Raji (cell line): Measurements from ENCODE around the gene MEF2D.
A peak's percentile ranks its signal among the peaks of the same experiment; 100 is the strongest.

Source experiments
- POLR2A ChIP-seq: IDR thresholded peaks from 2 replicates; pipeline ENCODE4 v1.6.1; 2011; ENCODE audit warnings: low read depth, low read length, control low read depth; ENCODE audit not compliant: insufficient read depth

The MEF2D gene

DNA sequence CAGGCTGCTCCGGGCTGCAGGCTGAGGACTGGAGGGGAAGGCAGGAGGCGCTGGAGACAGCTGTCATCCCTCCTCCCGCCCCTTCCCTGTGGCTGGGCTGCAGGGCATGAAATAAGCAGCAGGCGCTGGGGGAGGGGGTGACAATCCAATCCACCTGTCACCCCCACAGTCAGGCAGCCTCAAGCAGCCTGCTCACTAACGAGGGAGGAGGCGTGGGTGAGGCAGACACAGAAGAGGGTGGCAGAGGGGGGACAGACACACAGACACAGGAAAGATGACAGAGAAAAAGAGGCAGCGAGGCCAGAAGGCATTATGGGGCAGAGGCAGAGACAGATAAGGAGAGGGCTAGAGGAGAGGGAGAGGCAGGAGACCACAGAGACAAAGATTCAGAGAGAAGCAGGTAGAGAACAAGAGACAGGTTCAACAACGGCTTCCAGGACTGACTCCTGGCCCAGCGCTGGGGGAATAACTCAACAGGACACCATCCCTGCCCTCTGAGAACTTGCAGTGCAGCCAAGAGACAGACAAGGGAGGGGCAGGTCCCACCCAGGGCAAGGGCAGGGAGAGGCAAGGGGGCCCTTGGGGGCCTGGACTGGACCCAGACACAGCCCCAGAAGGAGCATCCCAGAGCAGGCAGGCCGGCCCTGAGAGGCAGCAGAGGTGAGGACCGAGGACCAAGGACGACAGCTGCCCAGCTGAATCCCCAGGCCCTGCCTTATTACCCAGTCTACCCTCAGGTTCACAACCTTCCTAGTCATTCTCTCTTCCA is 11.2 kb downstream of the MEF2D start:
- TF ChIP-seq POLR2A = 0 out of 2 replicates have a peak, but pooled peaks have one; percentile 17

GRCh38 chr1:156488566-156489165 is 11.9 kb downstream of the MEF2D start:
- TF ChIP-seq POLR2A = no peak

GRCh38 chr1:156487862-156488261 is 12.7 kb downstream of the MEF2D start:
- TF ChIP-seq POLR2A = no peak

- TF ChIP-seq POLR2A = no peak
These were observed 13.9 kb downstream of the MEF2D start for GRCh38 chr1:156486421-156487344.

- TF ChIP-seq POLR2A = no peak
These were observed 14.6 kb downstream of the MEF2D start for GRCh38 chr1:156485984-156486383.

GRCh38 chr1:156484480-156485058 is 16.0 kb downstream of the MEF2D start:
- TF ChIP-seq POLR2A = no peak

- TF ChIP-seq POLR2A = no peak
These were observed 17.2 kb downstream of the MEF2D start for GRCh38 chr1:156483397-156483796.

GRCh38 chr1:156482276-156482675 is 18.3 kb downstream of the MEF2D start:
- no peak for TF ChIP-seq POLR2A

GRCh38 chr1:156481527-156481926 is 19.0 kb downstream of the MEF2D start:
- TF ChIP-seq POLR2A = 0 out of 2 replicates have a peak, but pooled peaks have one; percentile 20

GRCh38 chr1:156480411-156481192 is 20.0 kb downstream of the MEF2D start:
- no peak for TF ChIP-seq POLR2A

GRCh38 chr1:156480016-156480370 is 20.6 kb downstream of the MEF2D start:
- TF ChIP-seq POLR2A = no peak

GRCh38 chr1:156479093-156480015 is 21.2 kb downstream of the MEF2D start:
- no peak for TF ChIP-seq POLR2A

GRCh38 chr1:156478250-156478627 is 22.3 kb downstream of the MEF2D start:
- no peak for TF ChIP-seq POLR2A
